Cerebellar nuclear complex (tissue), 1 donor: Measurements from ENCODE around the gene PHC2.

Experiments used
- DNase-seq, 2 experiments: peaks; one replicate each; lab custom pipeline; 2025; lab: John Stamatoyannopoulos, UW

PHC2 gene

GRCh38 chr1:33330906-33331305 is 100.0 kb downstream of the PHC2 start:
- no peak for DNase-seq

DNA sequence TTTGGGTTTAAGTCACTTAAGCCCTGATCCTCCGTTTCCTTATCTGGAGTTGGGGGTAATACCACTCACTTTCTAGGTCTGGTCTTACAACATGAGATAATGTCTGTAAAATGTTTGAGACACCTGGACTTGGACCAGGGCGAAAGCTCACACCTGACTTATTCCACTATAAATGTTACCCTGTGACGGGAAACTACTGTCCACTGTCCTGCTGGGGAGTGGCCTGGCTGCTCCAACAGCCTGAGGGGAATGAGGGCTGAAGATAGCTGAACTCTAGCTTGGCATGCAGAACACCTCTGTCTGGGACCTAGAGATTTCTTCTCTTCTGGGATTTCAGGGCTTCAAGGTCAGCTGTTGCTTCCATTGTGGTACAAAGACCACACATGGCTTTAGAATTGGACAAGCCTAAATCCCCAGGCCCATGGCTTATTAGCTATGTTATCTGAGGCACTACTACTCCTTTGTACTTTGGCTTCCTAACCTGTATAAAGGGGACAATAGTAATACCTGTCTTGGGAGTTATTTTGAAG is 100.5 kb downstream of the PHC2 start:
- DNase-seq = no peak

DNA sequence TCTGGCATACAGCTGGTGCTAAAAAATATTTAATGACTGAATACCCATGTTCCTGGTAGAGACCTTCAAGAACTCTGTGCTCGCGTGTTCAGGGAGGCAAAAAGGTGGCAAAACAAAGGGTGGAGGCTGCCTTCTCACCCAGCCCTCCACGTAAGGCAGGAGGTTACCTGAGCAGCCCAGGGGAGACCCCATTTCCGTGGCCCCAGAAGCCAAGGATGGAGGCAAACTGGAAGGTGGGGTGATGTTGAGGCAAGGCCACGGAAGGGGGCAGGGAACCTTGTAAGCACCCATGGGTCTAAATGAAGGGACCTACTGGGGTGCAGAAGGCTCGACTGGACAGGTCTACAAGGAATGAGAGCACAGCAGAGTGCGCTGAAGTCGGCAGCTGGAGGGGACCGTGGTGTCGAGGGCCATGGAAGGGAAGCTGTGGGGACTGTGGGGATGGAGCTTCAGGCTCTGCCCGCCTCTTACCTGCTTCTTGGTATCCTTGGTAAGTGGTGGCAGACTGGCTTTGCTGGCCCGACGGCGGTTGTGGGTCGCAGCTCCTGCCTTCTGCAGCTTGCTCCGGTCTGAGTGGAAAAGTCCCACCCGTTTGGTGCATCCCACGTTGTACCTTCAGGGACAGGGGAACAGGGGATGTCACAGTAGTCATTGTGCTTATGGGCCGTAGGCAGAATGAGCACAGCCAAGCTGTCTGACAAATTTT is 101.1 kb downstream of the PHC2 start:
- no peak for DNase-seq

- no peak for DNase-seq
These were observed 102.1 kb downstream of the PHC2 start for GRCh38 chr1:33328817-33329216.

GRCh38 chr1:33327587-33328325 is 103.1 kb downstream of the PHC2 start:
- no peak for DNase-seq

- DNase-seq = no peak
These were observed 104.1 kb downstream of the PHC2 start for GRCh38 chr1:33326785-33327184.

- DNase-seq = no peak
These were observed 106.0 kb downstream of the PHC2 start for GRCh38 chr1:33324677-33325575.

DNA sequence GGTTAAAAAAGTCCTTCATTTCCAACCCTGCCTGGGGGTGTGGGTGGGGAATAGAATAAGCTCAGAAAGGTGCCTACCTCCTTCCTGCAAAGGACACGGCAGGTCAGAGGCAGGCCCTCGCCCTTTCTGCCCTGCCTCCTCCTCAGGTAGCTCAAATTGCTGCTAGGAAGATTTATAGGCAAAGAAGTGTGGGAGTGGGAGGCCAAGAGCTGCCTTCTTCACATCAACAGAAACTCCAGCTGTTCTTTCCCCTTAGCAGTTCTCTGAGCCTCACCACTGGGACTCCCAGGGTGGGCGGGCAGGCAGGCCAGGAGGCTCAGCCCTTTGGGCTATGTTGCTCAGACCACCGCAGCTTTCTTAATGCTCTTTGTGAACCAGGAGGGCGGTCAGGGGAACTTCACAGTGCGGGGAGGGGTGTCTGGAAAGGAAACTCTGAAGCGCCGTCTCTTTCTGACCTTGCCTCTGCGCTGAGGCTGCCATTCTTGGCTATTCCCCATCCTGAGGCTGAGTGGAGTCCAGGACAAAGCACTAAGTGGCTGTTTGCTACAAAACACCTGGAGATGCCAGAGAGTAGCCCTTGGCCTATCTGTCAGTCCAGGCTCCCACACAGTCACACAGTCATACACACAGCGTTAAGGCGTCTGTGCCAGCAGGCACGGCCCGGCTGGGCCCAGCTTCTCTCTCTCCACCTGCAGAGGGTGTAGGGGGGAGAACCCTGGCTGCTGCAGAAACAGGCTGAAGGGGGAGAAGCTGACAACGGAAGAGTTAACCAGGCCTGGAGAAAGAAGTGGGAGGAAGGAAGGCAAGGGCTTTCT is 107.0 kb downstream of the PHC2 start:
- no peak for DNase-seq

GRCh38 chr1:33322870-33323585 is 107.9 kb downstream of the PHC2 start:
- no peak for DNase-seq

DNA sequence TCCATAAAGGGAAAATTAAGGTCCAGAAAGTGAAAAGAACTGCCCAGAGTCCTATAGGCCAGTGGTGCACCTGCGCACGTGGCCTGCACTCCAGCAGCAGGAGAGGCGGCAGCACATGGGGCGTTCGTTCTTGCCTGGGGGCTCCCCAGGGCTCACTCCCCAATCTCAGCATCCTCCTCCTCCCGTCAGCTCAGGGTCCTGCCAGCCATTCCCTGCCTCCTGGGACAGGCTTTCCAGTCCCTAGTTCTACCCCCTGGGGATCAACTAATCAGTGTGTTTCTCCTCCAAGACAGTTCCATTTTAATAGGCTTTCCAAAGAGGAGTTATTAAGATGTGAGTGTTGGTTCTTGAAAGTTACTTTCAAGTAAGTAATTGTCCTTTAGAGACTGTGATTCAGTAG is 108.8 kb downstream of the PHC2 start:
- no peak for DNase-seq

- DNase-seq = no peak
These were observed 109.7 kb downstream of the PHC2 start for GRCh38 chr1:33321178-33321577.

DNA sequence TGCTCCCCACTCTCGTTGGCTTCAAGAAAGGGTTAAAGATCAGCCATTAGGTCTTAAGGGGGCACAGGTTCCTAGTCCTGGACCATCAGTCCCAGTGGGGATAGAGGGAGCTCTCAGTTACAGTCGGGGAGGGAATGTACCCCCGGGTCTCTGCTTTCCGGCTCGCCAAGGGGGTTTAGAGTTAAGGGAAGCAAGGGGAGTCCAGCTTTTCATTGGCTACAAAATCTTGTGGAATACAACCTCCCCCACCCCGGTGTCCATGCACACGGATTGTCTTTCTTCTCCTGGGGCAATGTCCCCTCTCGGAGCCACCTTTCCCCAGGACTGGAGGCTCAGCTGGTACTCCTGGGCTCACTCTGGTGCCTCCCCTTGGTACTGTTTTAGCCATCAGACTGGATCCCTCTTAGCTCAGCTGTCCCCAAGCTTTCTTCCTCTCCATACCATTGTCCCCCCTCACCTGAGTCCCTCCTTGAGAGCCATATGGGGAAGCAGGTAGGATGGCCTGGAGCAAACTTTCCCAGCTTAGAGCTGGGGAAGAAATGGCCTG is 110.2 kb downstream of the PHC2 start, which contains the start of gene A3GALT2:
A3GALT2 (minus strand) TSS at position 480 of the 547 bp plus-strand sequence; CDS start at position 480, 0 bp downstream.
- no peak for DNase-seq

DNA sequence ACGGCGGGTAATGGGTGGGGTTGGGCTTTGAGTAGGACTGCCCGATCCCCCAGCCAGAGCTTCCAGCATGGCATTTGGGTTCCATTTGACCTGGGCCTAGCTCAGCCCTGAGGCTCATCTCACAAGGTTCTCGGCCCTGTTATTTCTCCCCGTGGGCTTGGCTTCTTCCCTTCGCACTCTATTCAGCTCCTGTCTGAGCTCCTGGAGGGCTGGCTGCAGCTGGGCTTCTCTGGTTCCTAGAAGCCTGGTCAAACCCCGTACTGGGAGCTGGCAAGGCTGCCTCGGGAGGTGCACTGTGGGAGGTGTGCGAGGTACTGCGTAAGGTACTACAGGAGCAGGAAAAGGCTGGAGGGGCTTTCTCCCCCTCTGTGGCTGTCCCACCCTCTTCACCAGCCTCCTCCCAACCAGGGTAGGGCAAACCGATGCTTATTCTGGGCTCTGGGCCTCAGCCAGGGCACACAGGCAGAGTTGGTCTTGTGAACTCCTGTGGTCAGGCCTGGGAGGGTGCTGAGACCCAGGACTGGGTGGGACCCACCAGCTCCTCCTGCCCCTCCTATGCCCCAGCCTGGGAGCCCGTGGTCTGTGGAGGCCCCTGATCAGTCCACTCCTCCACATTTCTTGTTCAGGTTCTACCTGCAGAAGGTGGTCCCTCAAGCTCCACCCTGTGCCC is 110.8 kb downstream of the PHC2 start:
- DNase-seq = no peak

GRCh38 chr1:33319186-33319948 is 111.5 kb downstream of the PHC2 start:
- no peak for DNase-seq

DNA sequence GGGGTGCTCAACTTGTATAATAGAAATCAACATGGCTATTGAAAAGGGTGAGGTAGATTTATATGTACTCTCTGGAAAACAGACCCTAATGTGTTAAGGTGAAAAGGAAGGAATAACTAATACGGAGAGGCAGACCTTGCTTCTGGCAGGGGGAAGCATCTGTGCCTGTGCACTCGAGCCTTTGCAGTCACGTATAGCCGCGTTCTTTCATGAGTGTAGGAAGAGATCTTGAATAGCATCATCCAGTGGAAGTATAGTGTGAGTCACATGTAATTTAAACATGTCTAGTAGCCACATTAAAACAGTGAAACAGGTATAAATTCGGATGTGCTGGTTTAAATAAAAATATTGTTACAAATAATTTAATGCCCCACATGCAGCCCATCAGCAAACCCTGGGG is 112.9 kb downstream of the PHC2 start:
- no peak for DNase-seq

GRCh38 chr1:33317354-33317753 is 113.5 kb downstream of the PHC2 start:
- DNase-seq = no peak

GRCh38 chr1:33316601-33317000 is 114.3 kb downstream of the PHC2 start:
- DNase-seq = no peak

GRCh38 chr1:33314416-33314815 is 116.5 kb downstream of the PHC2 start:
- DNase-seq = no peak

DNA sequence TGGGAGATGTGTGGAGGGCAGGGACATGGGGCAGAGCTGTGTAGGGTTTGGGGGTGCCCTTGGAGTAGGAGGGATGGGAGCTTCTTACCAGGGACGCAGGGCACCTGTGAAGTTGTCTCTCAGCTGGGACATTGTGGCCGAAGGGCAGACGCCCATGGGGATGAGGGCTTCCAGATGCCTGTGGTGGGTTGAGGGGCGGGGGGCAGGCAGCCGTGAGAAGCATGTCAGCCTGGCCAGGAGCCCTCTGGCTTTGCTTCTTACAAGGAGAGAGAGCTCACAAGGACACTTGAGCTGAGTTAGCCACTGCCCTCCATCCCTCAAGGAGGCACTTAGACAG is 118.5 kb downstream of the PHC2 start:
- no peak for DNase-seq
